GM21576 (cell line): ENCODE results near the gene SLC26A1.
"Not testable (repeated sequence)": the region's sequence is repeated elsewhere in the genome, so short reads cannot be mapped to it uniquely, and the experiment has no call there.

Source experiments
- ATAC-seq: cut with Tn5 transposase; IDR thresholded peaks from one replicate; pipeline ENCODE4 v1.9.1; 2021; ENCODE audit warnings: mild to moderate bottlenecking, moderate library complexity; ENCODE audit not compliant: unreplicated experiment

SLC26A1 gene

GRCh38 chr4:955931-956381 is 37.2 kb downstream of the SLC26A1 start:
- no peak for ATAC-seq

- ATAC-seq = no peak
Measured at GRCh38 chr4:955161-955921, 37.9 kb downstream of the SLC26A1 start.

GRCh38 chr4:954211-955020 is 38.8 kb downstream of the SLC26A1 start:
- no peak for ATAC-seq

GRCh38 chr4:953574-953915 is 39.7 kb downstream of the SLC26A1 start:
- ATAC-seq = no peak

GRCh38 chr4:952881-953573 is 40.2 kb downstream of the SLC26A1 start:
- ATAC-seq = no peak

GRCh38 chr4:951594-952468 is 41.4 kb downstream of the SLC26A1 start:
- ATAC-seq = no peak

GRCh38 chr4:951186-951585 is 42.0 kb downstream of the SLC26A1 start:
- no peak for ATAC-seq

- ATAC-seq = no peak
Measured at GRCh38 chr4:950136-951020, 42.8 kb downstream of the SLC26A1 start.

GRCh38 chr4:949656-950055 is 43.5 kb downstream of the SLC26A1 start:
- ATAC-seq = no peak

- ATAC-seq = no peak
Measured at GRCh38 chr4:948936-949300, 44.3 kb downstream of the SLC26A1 start.

GRCh38 chr4:948101-948935 is 44.9 kb downstream of the SLC26A1 start:
- ATAC-seq = no peak

GRCh38 chr4:947491-947971 is 45.7 kb downstream of the SLC26A1 start:
- no peak for ATAC-seq

- ATAC-seq = no peak
Measured at GRCh38 chr4:946517-947471, 46.4 kb downstream of the SLC26A1 start.

- ATAC-seq = no peak
Measured at GRCh38 chr4:946103-946450, 47.1 kb downstream of the SLC26A1 start.

- no peak for ATAC-seq
Measured at GRCh38 chr4:945274-946102, 47.7 kb downstream of the SLC26A1 start.

- not testable (repeated sequence) for ATAC-seq
Measured at GRCh38 chr4:939508-939907, 53.7 kb downstream of the SLC26A1 start.
